Globus pallidus (tissue), 1 donor: ENCODE data around the gene CEP95.

Experiments used
- DNase-seq: peaks from one replicate; pipeline ENCODE4 v3.0.0-alpha.2; 2015; ENCODE audit warnings: low spot score

CEP95 gene

GRCh38 chr17:64515829-64516228 lies 9.1 kb downstream of the CEP95 start:
- no peak for DNase-seq

- no peak for DNase-seq
These were observed 12.8 kb downstream of the CEP95 start for GRCh38 chr17:64519601-64520000.

- DNase-seq = no peak
These were observed 13.6 kb downstream of the CEP95 start for GRCh38 chr17:64520359-64520758.

GRCh38 chr17:64527914-64528313 lies 21.1 kb downstream of the CEP95 start:
- no peak for DNase-seq

- DNase-seq = no peak
These were observed 22.4 kb downstream of the CEP95 start for GRCh38 chr17:64529221-64529620.

GRCh38 chr17:64531955-64532371 lies 25.2 kb downstream of the CEP95 start:
- no peak for DNase-seq

GRCh38 chr17:64532409-64532808 lies 25.6 kb downstream of the CEP95 start:
- DNase-seq = no peak

GRCh38 chr17:64533784-64534183 lies 27.0 kb downstream of the CEP95 start:
- DNase-seq = no peak

GRCh38 chr17:64534187-64534586 lies 27.4 kb downstream of the CEP95 start:
- no peak for DNase-seq

- DNase-seq = no peak
These were observed 28.6 kb downstream of the CEP95 start for GRCh38 chr17:64535357-64535756.

GRCh38 chr17:64536913-64537312 lies 30.1 kb downstream of the CEP95 start:
- DNase-seq = no peak

- DNase-seq = no peak
These were observed 30.7 kb downstream of the CEP95 start for GRCh38 chr17:64537488-64537887.

- no peak for DNase-seq
These were observed 31.8 kb downstream of the CEP95 start for GRCh38 chr17:64538508-64539130.

GRCh38 chr17:64540118-64540776 lies 33.5 kb downstream of the CEP95 start:
- DNase-seq = no peak

GRCh38 chr17:64544742-64545141 lies 38.0 kb downstream of the CEP95 start:
- no peak for DNase-seq

GRCh38 chr17:64546716-64547115 lies 39.9 kb downstream of the CEP95 start:
- DNase-seq = no peak

GRCh38 chr17:64547319-64547718 lies 40.5 kb downstream of the CEP95 start:
- no peak for DNase-seq

GRCh38 chr17:64551461-64551860 lies 44.7 kb downstream of the CEP95 start:
- no peak for DNase-seq

- no peak for DNase-seq
These were observed 47.4 kb downstream of the CEP95 start for GRCh38 chr17:64554028-64554637.

- no peak for DNase-seq
These were observed 48.5 kb downstream of the CEP95 start for GRCh38 chr17:64555281-64555680.

- DNase-seq = no peak
These were observed 57.3 kb downstream of the CEP95 start for GRCh38 chr17:64564098-64564497.

- no peak for DNase-seq
These were observed 58.8 kb downstream of the CEP95 start for GRCh38 chr17:64565563-64565962.

GRCh38 chr17:64571746-64572145 lies 65.0 kb downstream of the CEP95 start:
- no peak for DNase-seq
